ENCODE measurements around the gene RTN3.

RTN3 gene

DNA sequence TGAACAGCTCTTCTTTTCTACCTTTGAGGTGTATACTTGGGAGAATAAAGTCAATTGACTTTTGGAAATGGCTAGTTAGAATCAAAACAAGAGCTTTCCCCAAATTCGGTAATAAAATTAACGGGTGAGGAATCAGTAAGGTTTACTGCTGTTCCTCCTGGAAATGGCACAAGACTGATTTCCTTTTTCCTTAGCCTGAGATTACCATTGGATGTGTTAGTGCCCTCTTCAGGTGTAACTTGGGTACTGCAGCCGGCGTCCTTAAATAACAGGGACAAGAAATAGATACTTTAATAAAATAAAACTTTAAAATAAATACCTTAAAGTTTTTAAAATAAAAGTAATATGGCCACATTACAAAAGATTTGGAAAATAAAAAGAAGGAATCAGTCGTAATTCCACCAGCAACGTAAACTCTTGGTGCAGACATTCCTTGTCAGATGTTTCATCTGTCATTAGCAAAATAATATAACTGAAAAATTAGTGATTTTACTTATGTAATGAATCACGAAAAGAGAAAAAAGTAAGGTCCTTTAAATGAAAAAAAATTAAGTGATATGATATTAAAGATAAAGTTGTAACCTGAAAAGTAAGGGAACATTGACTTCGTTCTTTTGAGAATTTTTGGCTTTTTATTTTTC, 57.5 kb downstream of the RTN3 start:
- peak; percentile 30 for DNase-seq (ENCODE audit: low read depth, low spot score)

DNA sequence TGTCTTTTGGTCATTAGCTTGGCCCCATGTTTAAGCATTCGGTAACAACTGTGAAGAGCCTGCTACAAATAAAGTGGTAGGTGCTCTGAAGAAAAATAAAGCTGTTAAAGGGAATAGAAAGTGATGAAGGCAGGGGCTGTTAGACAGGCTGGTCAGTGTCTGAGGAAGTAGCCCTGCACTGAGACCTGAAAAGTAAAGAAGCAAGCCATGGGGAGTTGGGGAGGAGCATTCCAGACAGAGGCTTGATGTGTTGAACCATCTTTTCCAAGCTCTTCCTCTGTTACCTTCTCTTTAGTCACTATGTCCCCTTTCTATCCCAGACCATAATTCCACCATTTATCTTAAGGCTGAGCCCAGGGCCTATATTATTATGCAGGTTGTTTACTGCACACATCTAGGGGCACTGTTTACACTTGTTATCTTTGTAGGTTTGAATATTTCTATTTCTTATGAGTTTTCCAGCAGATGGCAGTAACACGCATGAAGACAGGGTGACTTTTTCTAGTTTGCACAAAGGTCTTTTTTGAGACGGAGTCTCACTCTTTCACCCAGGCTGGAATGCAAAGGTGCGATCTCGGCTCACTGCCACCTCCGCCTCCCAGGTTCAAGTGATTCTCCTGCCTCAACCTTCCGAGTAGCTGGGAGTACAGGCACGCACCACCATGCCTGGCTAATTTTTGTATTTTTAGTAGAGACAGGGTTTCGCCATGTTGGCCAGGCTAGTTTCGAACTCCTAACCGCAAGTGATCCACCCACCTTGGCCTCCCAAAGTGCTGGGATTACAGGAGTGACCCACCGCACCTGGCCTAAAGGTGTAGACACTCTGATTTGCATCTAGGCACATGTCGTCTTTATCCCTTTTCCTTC, 64.2 kb downstream of the RTN3 start:
- no peak for DNase-seq (ENCODE audit: low read depth, low spot score)

DNA sequence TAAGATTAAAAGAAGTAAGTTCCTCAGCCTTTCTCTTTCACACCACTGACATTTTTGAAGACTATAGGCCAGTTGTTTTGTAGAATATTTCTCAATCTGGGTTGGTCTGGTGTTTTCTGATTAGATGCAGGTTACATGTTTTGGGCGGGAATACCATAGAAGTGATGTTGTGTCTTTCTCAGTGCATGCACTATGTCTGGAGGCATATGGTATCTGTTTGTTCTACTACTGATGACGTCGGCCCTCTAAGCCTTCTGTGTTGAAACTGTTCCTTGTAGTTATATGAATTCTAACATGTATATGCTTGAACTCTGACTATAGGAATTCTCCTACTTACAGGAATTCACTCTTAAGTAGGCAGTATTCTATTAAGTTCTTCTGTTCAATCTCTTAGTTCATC, 65.7 kb downstream of the RTN3 start:
- no peak for DNase-seq (ENCODE audit: low read depth, low spot score)

DNA sequence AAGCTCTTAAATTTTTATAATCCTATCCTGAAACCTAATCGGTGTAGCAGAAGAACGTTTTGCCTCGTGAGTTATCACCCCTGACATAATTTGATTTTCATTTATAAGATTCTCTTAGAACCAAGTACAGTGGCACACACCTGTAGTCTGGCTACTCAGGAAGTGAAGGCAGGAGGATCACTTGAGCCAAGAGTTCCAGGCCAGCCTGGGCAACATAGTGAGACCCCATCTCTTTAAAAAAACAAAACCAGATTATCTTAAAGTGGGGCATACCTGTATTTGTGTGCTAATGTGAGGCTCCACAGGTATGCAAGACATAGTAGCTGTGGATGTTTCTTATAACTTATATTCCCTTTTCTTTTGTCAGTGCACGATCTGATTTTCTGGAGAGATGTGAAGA, 68.3 kb downstream of the RTN3 start:
- DNase-seq (ENCODE audit: low read depth, low spot score) = no peak

GRCh38 chr11:63756919-63757761, 75.8 kb downstream of the RTN3 start:
- DNase-seq (ENCODE audit: low read depth, low spot score) = no peak

DNA sequence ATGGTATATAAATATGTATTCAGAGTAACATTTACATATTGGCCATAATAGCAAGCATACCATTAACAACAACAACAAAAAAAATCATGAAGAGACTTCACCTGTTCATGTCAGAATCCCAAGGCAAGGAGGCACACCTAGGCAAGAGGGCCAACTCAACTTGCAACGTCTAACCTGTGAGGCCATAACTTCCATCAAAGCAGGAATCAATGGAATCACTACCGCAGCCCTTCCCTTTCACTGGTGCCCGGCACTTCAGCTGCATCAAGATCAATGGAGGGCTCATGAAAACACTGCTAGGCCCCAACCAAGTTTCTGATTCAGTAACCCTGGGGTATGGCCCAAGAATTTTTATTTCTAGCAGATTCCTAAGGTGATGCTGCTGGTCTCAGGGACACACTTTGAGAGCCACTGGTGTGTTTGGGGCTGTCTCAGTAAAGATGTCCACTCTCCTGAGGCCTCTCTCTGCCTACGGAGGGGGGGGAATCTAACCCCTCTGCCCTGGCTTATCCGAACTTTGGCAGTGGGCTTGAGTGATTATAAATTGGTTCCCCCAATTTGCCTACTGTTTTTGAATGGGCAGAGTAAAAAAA, 79.3 kb downstream of the RTN3 start:
- DNase-seq (ENCODE audit: low read depth, low spot score) = no peak

- DNase-seq (ENCODE audit: low read depth, low spot score) = no peak
Observed at GRCh38 chr11:63761188-63761587, 79.9 kb downstream of the RTN3 start.

DNA sequence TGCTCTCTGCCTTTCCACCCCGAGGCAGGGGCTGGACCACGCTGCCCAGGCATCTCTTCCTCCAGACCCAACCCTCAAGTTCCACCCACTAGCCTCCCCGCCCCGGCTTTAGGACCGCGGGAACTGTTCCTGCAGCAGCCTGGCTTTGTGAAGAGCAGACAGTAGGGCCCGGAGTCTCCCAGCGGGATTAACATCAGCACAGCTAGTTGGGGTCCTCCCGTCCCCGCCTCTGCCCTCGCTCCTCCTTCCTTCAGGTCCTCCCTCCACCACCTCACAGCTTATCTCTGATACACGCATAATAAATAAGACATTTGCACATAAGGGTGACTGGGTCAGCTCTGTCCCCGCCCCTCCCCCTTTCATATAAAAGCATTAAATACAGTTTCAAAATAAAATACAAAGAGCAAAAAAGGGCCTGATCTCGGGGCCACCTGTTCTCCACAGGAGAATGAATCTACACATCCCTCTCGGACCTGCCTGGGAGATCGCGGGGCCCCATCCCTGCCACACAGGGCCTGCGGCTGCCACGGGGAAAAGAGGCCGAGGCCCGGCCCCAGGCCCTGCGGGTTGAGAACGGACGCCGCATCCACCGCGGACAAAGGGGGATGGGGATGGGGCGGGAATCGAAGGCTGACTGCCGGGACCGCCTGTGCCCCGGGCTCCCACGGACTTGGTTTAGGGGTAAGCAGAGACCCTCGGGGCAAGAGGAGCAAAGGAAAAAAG, 80.8 kb downstream of the RTN3 start:
- no peak for DNase-seq (ENCODE audit: low read depth, low spot score)

DNA sequence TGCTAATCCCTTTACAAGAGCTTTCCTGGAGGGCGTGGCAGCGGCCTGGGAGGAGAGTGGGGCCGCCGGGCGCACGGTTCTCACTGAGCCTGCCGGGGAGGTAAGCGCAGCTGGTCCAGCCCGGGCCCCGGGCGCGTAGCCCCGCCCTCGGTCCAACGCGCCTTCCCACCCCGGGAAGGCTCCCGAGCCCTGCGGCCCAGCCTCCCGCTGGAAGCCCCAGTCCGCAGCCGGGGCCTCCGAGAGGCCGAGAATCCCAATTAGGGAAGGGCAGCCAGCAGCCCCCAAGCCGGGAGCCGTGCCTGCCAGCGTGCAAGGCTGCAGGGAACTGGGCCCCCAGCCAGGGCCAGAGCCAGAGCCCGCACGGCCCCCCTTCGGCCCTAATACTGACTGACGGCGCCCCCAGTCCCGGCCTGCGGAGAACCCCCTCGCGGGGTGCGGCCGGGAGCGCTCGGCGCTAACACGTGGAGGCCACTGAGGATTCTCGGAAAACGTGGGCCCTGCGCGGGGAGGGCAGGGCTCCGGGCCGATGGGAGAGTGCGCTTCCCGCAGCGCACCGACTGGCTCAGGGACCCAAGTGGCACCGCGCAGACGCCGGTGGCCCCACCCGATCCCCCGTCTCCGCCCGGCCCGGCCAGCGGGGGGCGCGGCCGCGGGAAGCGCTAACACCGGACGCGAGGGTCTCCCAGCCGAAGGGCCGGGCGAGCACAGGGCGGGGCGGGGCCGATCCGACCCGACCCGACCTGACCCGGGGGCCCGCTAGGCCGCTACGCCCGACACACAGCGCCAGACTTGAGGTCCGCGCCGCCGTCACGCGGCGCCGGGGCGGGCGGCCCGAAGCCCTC, 81.6 kb downstream of the RTN3 start:
- DNase-seq (ENCODE audit: low read depth, low spot score) = no peak

DNA sequence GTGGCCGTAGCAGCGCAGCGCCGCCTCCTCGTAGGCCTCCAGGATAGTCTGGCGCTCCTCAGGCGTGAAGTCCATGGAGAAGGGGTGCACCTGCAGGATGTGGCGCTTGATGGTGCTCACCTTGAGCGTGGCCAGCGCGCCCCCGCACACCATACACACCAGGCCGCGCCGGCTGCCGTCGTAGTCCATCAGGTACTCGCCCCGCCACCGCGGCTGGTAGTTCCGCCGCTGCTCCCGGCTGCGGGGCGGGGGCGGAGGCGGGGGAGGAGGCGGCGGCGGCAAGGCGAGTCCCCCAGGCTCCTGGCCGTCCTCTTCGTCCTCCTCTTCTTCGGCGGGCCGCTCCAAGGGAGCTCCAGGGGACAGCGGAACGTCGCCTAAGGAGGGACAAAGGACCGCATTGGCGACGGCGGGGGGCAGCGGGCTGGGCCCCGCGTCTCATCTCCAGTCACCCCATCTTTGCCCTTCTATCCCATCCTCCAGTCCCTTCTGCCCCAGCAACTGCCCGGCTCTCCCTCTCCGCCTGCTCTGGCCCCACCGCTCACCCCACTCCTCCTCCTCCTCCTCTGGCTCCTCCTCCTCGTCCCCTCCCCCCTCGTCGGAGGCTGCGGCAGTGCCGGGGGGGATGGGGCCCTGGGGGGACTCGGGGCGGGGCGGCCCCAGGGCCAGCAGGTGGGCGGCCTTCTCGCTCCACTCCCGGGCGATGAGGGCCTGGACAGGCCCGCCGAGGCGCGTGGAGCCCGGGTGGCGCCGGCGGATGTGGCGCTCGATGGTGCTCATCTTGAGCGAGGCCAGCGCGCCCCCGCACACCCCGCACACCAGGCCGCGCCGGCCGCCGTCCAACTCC, 82.4 kb downstream of the RTN3 start:
- no peak for DNase-seq (ENCODE audit: low read depth, low spot score)

DNA sequence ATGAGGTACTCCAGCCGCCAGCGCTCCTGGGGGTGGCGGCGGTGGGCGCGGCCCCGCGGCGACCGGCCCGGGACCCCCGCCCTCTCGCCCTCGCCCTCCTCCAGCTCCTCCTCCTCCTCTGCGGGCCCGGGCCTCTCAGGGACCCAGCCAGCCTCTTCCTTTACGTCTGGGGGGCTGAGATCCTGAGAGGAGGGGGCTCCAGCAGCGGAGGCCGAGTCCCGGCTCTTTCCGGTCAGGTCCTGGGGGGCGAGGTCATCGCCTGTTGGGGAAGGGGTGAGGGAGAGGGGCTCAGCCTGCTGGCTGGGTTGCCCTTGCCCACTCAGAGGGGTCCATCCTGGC, 83.0 kb downstream of the RTN3 start:
- DNase-seq (ENCODE audit: low read depth, low spot score) = no peak

GRCh38 chr11:63764679-63765647, 83.7 kb downstream of the RTN3 start:
- no peak for DNase-seq (ENCODE audit: low read depth, low spot score)

GRCh38 chr11:63765688-63766241, 84.5 kb downstream of the RTN3 start:
- DNase-seq (ENCODE audit: low read depth, low spot score) = no peak

- DNase-seq (ENCODE audit: low read depth, low spot score) = no peak
Observed at GRCh38 chr11:63766531-63767235, 85.4 kb downstream of the RTN3 start.

- no peak for DNase-seq (ENCODE audit: low read depth, low spot score)
Observed at GRCh38 chr11:63767267-63767564, 85.9 kb downstream of the RTN3 start.

GRCh38 chr11:63767565-63768236, 86.4 kb downstream of the RTN3 start:
- DNase-seq (ENCODE audit: low read depth, low spot score) = no peak
